GM21381 (cell line): Measurements from ENCODE around the gene GADL1.

ENCODE experiments used
- ATAC-seq: cut with Tn5 transposase; IDR thresholded peaks from one replicate; pipeline ENCODE4 v1.9.1; 2021; ENCODE audit warnings: mild to moderate bottlenecking, moderate library complexity; ENCODE audit not compliant: unreplicated experiment

Gene GADL1, protein sequence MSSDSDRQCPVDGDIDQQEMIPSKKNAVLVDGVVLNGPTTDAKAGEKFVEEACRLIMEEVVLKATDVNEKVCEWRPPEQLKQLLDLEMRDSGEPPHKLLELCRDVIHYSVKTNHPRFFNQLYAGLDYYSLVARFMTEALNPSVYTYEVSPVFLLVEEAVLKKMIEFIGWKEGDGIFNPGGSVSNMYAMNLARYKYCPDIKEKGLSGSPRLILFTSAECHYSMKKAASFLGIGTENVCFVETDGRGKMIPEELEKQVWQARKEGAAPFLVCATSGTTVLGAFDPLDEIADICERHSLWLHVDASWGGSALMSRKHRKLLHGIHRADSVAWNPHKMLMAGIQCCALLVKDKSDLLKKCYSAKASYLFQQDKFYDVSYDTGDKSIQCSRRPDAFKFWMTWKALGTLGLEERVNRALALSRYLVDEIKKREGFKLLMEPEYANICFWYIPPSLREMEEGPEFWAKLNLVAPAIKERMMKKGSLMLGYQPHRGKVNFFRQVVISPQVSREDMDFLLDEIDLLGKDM

DNA sequence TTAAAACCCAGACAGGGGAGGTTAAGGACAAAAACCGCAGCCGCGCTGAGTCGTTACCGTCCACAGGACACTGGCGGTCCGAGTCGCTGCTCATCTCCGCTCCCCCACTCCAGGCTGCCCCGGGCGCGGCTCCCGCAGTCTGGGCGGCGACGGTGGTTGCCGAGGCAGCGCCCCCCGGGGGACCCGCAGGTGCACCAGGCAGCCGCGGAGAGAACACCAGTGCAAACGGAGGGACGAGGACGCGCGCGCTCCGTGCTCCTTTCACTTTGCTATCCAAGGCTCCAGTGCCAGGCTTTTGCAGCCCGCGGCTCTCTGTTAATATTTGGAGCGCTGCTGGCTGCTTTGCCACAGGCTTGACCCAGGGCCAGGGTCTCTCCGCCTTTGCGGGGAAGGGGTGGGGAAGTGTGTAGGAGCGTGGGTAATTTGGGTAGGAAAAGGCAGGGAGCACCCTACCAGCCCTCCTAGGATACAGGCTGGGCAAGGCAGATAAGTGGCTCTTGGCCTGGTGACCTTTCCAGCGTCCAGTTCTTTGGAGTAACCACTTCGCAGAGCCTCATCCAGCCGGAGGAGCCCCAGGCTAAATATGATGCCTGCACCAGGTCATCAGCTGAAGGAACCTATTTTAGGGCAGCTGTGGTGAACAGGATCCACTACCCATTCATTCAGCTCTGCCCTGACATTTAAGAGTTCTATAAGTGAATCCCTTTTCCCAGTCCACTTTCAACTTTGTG lies at the start of gene GADL1:
GADL1 (minus strand) TSS at position 141 of the 731 bp plus-strand sequence; CDS start at position 94, 47 bp downstream.
- ATAC-seq: no peak

DNA sequence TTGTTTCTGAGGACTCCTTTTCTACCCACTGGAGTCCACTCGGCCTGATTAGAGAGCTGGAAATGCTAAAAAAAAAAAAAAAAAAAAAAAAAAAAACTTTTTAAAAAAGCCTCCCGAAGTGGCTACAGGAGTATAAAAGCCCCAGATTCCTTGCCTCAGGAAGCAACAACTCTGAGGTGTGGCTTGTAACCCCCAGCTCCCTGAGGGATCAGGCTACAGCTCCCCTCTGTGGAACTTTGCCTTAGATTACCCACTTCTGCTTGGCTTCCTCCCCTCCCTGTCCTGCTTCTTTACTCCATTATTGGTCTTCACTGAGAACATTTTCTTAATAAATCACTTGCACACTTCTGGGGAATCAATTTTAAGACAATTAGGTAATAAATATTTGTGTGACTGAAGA lies 49.7 kb upstream of the GADL1 start:
- ATAC-seq: no peak

DNA sequence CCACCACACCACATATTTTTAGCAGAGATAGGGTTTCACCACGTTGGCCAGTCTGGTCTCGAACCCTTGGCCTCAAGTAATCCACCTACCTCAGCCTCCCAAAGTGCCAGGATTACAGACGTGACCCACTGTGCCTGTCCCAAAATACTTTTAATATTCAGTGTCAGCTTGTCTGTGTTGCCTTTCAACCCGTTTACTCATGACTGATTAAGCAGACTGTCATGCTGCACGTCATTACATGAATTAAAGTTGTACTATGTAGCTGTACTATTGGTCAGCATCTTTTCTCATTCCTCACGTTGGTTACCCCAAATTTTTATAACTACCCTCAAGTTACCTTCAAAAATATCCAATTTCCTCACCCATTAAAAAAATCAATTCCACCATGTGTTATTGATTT lies 48.7 kb upstream of the GADL1 start:
- no peak for ATAC-seq

DNA sequence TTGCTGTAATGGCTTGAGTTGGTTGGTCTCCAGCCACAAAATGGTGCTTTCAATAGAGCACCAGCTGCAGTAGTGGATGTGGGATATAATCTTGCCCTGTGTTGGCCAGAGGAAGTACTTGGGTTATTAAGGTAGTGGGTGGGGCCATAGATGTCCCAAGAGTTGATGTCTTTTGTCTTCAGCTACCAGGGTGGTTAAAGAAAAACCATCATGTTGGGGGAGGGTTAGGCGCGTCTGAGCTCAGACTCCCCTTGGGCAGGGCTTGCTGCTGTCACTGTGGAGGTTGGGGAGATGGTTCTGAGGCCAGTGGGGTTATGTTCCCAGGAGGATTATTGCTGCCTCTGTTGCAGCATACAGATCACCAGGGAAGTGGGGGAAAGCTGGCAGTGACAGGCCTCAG lies 46.9 kb upstream of the GADL1 start:
- ATAC-seq: no peak

DNA sequence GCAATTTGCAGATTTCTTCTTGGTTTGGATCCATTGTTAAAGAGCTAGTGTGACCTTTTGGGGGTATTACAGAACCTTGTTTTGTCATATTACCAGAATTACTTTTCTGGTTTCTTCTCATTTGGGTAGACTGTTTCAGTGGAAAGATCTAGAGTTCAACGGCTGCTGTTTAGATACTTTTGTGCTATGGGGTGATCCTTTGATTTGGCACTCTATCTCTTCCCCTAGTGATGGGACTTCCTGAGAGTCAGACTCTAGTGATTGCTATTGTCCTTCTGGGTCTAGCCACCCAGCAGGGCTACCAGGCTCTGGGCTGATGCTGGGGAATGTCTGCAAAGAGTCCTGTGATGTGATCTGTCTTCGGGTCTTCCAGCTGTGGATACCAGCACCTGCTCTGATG lies 46.3 kb upstream of the GADL1 start:
- no peak for ATAC-seq

DNA sequence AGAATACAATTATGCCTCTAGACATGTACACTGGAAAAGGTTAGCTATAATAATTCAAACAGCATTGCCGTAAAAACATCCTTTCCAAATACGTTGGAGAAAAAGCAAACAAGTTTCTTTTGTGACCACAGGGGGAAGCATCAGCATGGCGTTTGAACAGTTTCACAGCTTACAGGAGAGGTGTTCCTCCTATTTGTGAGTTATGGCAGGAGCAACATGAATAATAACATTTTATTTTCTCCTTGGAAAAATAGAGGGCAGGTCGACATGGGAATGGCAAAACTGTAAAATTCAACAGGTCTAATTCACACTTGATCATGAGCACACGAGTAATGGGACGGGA lies 39.7 kb upstream of the GADL1 start:
- ATAC-seq: no peak

DNA sequence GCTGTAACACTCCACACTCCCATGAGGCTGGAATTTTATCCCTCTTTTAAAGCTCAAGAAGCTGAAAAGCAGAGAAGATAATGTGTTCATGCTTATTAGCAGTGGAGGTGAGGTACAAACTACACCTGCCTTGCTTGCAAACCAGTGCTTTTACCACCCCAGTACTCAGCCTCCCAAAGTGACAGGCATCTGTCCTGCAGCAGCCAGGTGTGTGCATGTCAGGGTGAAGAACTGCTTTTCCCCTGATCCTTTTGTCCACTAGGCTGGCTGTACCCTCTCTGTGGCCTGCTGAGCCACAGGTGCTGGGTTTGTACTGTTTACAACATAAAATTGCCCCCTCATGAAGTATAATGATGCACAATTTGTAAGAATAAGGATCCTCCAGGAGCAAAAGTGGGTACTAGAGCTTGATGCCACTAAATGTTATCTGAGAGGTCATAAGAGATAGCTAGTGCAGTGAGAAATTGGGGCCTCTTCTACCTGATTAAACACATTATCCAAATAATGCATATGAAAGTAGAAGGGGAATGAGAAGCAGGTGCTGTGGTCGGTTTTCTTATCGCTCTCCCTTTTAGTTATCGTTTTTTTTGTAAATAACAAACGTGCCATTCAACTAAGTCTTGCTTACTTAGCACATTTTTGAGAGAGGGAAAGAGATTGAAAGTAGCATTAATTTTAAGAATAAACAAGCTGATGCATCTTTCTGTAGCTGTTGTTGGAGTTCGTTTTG lies 39.2 kb upstream of the GADL1 start:
- no peak for ATAC-seq

DNA sequence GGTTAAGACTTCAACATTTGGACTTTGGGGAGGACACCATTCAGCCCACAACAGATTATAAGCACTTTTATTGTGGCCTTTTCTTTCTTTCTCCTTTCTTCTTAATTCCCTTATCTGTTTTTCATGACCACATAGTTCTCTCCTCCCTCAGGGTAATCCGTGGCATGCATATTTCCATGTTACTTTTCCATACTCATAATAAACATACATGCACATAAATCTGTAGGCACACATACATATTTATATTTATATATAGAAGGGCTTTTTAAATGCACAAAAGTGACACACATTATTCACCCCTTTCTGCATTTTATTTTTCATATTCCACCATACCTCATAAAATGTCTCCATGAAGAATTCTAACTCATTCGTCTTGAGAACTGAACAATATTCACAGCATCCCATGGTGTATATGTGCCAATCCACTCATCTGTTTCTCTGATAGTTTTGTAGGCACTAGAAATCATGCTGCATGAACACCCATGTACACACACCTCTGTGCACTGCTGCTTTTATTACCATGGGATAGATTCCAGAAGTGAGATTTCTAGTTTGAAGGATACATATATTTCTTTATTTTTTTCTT lies 38.1 kb upstream of the GADL1 start:
- no peak for ATAC-seq

DNA sequence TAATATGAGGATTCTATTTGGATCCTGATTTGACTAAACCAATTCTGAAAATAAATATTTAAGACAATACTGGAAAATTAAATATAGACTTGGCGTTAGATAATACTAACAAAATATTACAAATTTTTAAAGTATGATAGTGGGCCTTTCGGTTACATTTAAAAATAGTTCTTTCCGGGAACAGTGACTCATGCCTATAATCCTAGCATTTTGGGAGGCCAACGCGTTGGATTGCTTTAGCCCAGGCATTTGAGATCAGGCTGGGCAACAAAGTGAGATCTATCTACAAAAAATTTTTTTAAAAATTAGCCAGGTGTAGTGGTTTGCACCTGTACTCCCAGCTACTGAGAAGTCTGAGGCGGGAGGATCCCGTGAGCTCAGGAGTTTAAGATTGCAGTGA lies 30.3 kb upstream of the GADL1 start:
- no peak for ATAC-seq

DNA sequence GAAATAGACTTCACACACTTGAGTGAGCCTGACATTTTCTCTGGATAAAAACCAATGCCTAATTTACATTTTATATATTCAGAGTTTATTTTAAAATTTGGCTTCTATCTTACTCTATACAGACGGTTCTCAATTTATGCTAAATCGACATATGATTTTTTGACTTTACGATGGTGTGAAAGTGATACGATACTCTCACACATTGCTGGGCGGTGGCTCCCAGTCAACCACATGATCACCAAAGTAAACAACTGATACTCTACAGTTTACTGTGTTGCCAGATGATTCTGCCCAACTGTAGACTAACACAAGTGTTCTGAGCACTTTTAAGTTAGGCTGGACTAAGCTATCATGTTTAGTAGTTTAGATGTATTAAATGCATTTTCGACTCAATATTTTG lies 25.1 kb upstream of the GADL1 start:
- ATAC-seq: no peak

DNA sequence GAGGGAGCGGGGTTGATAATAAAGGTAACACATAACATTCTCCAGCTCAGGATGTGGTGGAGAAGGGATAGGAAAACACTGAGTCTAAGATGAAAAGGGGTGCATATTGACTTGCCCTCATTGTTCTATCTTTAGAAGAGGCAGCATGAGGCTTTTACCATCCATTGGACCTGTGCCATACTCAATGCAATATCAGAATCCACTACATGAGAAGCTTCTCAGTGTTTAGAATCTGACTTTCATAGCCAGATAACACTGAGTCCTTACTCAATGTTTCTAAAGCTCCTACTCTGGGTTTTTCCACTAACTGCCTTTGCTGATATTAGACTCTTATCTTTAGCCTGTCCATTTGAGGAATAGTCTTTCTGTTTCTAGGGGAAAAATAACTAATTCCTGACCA lies 24.3 kb upstream of the GADL1 start:
- ATAC-seq: no peak

DNA sequence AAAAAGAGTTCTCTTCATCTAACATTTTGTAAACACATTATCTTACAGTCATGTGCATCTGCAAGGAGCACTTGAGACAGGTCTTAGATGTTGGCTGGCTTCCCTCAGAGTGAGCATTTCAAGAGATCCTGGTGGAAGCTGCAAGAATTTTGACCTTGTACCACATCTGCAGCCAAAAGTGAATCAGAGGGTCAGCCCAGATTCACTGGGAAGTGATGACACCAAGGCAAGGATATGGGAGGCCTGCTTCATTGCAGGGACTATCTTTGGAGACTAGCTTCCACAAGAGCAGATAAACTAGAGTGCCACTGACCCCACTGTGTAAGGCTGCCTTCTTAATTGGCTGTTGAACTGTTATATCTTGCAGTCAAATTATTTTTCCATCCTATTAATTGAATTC lies 21.3 kb upstream of the GADL1 start:
- ATAC-seq: no peak

DNA sequence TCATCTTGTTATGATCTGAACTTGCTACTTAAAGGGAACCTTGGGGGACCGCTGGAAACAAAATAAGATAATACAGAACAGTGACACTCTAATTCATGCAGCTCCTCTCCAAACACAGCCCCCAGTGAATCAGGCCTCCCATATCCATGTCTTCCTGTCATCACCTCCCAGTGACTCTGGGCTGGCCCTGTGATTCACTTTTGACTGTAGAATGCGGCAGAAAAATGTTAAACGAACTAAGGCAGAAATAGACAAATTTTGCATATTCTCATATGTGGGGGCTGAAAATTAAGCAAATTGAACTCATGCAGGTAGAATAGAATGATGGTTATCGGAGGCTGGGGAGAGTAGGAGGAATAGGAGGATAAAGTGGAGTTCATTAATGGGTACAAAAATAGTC lies 20.2 kb upstream of the GADL1 start:
- no peak for ATAC-seq

DNA sequence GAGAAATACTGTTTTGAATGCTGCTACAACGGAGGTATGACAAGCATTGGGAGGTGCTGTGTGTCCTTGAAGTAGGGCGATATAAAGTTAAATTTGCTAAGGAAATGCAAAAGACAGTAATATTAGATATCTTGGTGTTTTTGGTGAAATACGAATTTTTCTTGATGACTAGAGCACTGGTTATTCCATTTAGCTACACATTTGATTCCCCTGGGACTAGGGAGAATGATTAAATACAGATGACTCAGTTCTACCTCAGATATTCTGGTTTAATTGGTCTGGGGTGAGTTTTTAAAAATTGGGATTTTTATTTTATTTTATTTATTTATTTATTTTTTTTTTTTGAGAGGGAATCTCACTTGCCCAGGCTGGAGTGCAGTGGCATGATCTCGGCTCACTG lies 18.7 kb upstream of the GADL1 start:
- ATAC-seq: no peak

DNA sequence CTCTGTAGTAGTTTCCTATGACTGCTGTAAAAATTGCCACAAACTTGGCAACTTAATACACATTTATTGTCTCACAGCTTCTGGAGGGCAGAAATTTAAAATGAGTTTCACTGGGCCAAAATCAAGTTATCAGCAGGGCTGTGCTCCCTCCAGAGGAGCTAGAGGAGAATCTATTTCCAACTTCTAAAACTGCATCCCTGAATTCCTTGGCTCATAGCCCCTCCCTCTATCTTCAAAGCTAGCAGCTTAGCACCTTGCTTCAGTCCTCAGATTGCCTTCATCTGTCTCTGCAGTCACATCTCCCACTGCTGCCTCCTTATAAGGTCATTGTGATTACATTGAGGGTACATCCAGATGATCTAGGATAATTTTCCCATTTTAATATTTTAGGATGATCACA lies 17.8 kb upstream of the GADL1 start:
- no peak for ATAC-seq

DNA sequence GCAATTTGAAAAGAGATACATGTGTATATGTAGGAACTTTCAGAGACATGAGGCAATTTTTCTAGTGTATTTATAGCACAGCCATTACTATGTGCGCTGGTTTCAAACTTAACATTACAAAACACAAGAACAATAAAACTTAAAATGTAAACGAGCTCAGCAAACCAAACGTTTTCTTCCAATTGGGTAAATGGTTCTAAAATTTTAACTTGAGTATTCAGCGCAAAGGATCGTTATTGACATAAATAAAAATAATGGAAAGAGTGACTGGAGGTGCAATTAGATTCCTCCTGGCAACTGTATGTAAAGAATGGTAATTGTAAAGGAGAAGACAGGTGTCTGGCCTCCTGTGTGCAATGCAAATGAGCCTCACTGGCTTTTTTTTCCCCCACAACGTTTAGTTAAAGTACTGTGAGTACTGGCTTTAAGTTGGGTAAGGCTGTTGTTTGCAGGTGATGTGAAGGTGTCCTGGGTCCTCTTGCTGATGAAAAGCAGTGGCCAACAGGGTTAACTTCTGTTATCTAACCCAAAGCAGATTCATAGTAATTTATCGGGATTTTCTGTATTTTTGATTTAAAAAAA lies 14.1 kb upstream of the GADL1 start:
- no peak for ATAC-seq

DNA sequence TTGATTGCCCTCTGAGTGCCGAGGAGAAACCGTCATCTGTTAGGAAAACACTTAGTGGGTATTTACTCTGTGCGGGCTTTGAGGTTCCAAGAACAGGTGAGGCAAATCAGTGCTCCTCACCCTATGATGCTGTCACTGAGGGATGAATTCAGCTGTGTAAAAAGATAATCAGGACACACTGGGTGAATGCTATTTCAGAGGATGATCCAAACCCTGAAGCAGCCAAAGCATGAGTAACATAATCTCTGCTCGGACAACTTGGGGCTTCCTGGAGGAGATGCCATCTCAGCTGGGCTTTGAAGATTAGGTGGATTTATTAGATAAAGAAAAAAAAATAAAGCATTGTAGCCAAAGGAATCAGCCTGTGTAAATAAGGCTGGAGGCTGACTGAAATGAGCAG lies 10.5 kb upstream of the GADL1 start:
- ATAC-seq: no peak

DNA sequence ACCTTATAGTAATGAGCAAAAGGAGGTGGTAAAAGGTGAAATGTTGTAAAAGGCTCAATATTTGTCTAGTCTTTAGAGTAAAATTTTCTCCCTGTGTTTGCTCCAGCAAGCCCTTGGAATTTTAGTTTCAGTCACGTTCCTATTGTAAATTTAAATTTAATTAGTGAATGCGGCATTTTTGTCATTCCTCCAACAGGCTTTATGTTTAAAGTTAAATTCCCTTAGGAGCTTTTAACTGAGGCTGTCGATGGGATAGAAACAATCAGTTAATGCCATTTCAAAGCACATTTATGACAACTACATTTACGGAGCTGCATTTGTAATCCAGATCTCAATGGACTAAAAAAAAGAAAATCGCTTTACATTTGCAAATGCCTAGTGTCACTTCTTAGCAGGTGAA lies 868 bp upstream of the GADL1 start:
- no peak for ATAC-seq

DNA sequence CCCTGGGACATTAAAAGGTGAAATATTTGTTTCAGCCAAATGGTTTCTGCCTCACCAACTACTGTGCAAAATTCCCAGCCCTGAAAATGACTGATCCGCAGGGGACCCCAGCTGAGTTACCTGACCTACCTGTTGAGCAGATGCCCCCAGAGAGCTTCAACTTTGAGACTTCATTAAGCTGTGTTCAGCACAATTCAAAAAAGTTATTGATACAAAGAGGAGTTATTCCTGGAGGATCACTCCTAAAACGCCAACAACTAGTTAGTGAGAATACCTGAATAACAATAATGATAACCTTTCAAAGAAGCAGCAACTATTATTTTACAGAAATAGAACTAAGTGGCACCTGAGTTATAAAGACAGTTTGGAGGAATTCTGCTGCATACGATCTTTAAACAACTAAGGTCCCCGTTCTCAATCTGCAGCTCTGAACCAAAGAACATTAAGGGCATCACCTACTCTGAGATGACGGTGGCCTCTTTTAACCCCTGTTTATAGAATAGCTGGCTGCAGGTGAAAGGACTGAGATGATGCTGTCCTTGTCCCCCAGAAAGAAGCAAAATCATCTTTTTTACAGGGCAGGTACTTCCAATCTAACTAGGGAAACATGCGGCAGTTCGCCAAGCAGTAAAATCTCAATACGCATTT lies 659 bp downstream of the GADL1 start:
- ATAC-seq: no peak

DNA sequence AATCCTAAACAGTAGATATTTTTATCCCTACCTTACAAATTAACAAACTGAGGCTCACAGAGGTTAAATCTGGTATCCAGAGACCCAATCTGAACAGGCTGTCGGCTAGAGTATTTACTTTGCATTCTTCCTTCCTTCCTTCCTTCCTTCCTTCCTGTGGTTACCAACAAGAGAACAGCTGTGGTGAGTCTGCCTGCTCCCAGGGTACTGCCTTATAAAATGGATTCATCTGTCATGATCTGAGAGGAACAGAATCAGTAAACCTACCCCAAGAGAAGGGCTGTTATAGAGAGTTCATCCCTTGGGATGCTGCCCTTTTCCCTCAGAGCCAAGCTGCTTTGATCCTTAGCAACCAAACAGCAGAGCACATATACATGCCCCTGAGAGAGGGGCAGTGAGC lies 3.6 kb downstream of the GADL1 start:
- no peak for ATAC-seq
